ENCODE results near the gene GHSR. TPM values are rescaled to one million over a fixed set of nuclear protein-coding genes. Genes with fewer than 3 reads are reported as not detected.

GHSR gene
- total and polyA plus RNA-seq, 5 donors from 2014 or later, result not detected

DNA sequence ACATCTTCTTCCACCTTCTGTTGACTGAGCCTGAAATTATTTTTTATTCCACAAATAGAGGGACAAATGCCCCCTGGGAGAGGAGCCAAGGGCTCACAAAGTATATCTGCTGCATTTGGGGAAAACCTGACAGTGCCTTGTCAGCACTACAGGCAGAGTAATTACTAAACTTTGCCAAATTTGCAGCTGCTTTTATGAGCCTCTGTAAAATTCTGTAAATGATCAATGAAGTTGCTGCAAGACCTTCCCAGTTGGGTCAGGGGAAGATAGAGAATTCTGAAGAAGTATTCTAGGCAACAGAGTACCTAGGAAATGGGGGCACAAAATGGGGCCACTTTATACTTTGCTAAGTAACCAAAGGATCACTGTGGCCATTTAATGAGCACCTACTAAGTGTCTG is 10.5 kb downstream of the GHSR start:
- peaks cover 0 to 7% of the 10 kb centered on the region in 2 experiments for H3K9me3 ChIP-seq (ENCODE audit: control insufficient read depth in 2 of 2, low read length in 2 of 2)
- Mint-ChIP-seq H3K9me3 (peaks cover 0 to 9% (median 3%) of the 10 kb centered on the region in 7 donors), H3K27me3 (peaks cover 64% of the 10 kb centered on the region), H3K27ac (no peak overlapping the region), H3K4me3 (no peak overlapping the region), H3K36me3 (no peaks in the 10 kb centered on the region), H3K4me1 (no peaks in the 10 kb centered on the region)
- H3K36me3 ChIP-seq (ENCODE audit: control insufficient read depth, insufficient read depth, low read length), result no peaks in the 10 kb centered on the region
- H3K4me3 ChIP-seq (ENCODE audit: low read depth, low read length), result no peak overlapping the region
- H3K4me1 ChIP-seq (ENCODE audit: control insufficient read depth, insufficient read depth, low read length, poor library complexity, severe bottlenecking), result no peaks in the 10 kb centered on the region
- H3K27ac ChIP-seq (ENCODE audit: insufficient read depth, low read length, poor library complexity, severe bottlenecking), result no peak overlapping the region
- ATAC-seq (ENCODE audit: low read depth in 2 of 2), result no peak
- DNase-seq, result no peak
- H3K27me3 ChIP-seq (ENCODE audit: control insufficient read depth, insufficient read depth, low read length), result peaks cover 15% of the 10 kb centered on the region

DNA sequence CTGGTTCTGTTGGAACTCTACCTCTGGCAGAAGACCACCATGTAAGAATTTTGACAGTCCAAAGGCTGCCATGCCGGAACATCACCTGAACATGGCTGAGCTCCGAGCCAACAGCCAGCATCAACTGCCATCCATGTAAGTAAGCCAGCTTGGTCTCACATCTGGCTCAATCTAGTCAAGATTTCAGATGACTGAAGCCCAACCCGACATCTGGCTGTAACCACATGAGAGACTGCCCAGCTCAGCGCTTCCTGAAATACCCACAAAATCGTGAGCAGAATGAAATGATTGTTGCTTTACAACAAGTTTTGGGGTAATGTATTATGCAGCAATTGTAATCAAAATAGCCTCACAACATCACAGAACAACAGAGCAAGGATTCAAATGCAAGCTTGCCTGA is 32.9 kb downstream of the GHSR start:
- no peaks in the 10 kb centered on the region for H3K4me1 ChIP-seq (ENCODE audit: control insufficient read depth, insufficient read depth, low read length, poor library complexity, severe bottlenecking)
- no peaks in the 10 kb centered on the region for H3K36me3 ChIP-seq (ENCODE audit: control insufficient read depth, insufficient read depth, low read length)
- Mint-ChIP-seq H3K27ac (no peak overlapping the region), H3K9me3 (peaks cover 0 to 5% (median 2%) of the 10 kb centered on the region in 7 donors), H3K27me3 (peaks cover 49% of the 10 kb centered on the region), H3K36me3 (no peaks in the 10 kb centered on the region), H3K4me1 (no peaks in the 10 kb centered on the region), H3K4me3 (no peak overlapping the region)
- no peak overlapping the region for H3K27ac ChIP-seq (ENCODE audit: insufficient read depth, low read length, poor library complexity, severe bottlenecking)
- peaks cover 9% of the 10 kb centered on the region for H3K27me3 ChIP-seq (ENCODE audit: control insufficient read depth, insufficient read depth, low read length)
- H3K9me3 ChIP-seq (ENCODE audit: control insufficient read depth in 2 of 2, low read length in 2 of 2), result no peaks in the 10 kb centered on the region
- no peak overlapping the region for H3K4me3 ChIP-seq (ENCODE audit: low read depth, low read length)
- ATAC-seq (ENCODE audit: low read depth in 2 of 2), result no peak
- DNase-seq, result no peak

DNA sequence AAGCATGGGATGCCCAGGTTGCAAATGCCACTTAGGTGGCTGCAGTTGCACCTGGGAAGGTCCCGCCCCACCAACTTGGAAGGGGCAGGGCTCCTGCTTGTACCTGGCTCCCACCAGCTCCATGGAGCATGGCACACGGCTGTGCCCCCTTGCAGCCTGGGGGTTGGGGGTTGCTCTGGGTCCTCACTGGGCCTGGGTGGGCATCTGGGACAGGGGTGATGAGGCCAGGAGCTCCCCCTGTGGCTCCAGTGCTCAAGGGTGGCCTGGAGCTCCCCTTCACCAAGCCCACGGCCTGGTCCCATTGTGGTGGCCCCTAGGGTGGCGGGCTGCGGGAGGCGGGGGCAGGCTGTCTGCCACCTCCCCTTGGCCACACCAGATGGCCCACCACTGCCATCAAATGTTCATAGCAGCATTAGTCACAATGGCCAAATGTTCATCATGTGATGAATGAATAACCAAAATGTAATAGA is 36.7 kb downstream of the GHSR start:
- no peaks in the 10 kb centered on the region for H3K36me3 Mint-ChIP-seq
- H3K27me3 ChIP-seq (ENCODE audit: control insufficient read depth, insufficient read depth, low read length), result peaks cover 5% of the 10 kb centered on the region
- H3K27ac Mint-ChIP-seq, result no peak overlapping the region

DNA sequence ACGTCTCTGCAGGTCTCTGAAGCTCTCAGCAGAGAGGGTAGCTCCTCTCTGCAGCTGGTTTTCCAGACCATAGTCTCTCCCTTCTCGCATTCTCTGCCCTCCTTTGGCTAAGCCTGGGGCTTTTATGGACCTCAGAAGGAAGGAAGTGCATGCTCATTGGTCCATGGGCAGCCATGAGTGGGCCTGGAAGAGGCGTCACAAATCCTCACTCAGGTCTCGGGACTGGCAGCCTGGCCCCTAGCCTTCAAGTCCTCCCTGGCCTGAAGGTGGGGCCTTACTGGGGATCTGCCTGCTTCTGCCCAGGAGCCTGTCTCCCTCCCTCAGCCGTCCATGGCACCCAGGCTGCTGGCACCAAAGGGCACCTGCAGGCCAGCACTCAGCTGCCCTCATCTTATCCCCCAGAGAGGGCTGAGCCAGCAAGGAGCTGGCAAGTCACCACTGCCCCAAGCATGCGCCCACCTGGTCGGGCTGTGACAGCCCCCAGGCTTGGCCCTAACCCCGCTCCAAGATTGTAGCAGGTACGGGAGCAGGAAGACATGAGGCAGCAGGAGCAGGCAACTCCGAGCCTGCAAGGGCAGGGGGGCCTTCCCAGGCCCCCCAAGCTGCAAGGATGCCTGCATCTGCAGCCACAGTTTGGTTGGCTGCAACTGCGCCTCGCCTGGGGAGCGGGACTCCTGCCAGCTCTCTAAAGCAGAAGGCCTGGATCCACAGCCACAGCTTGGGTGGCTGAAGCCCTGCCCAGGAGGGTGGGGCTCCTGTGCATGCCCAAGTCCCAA is 37.4 kb downstream of the GHSR start:
- no peak overlapping the region for H3K27ac Mint-ChIP-seq
- peaks cover 0 to 5% (median 2%) of the 10 kb centered on the region in 7 donors for H3K9me3 Mint-ChIP-seq
- Histone ChIP-seq H3K4me3 (ENCODE audit: low read depth, low read length) (no peak overlapping the region), H3K27me3 (ENCODE audit: control insufficient read depth, insufficient read depth, low read length) (peaks cover 6% of the 10 kb centered on the region), H3K27ac (ENCODE audit: insufficient read depth, low read length, poor library complexity, severe bottlenecking) (no peak overlapping the region), H3K4me1 (ENCODE audit: control insufficient read depth, insufficient read depth, low read length, poor library complexity, severe bottlenecking) (no peaks in the 10 kb centered on the region), H3K36me3 (ENCODE audit: control insufficient read depth, insufficient read depth, low read length) (no peaks in the 10 kb centered on the region), H3K9me3 (ENCODE audit: control insufficient read depth in 2 of 2, low read length in 2 of 2) (no peaks in the 10 kb centered on the region)
- no peaks in the 10 kb centered on the region for H3K4me1 Mint-ChIP-seq
- no peak overlapping the region for H3K4me3 Mint-ChIP-seq
- ATAC-seq (ENCODE audit: low read depth in 2 of 2) (no peak), DNase-seq (no peak)
- H3K27me3 Mint-ChIP-seq, result peaks cover 28% of the 10 kb centered on the region
- no peaks in the 10 kb centered on the region for H3K36me3 Mint-ChIP-seq

More for the DNA sequence above, 36.7 kb downstream of the GHSR start:
- DNase-seq (no peak), ATAC-seq (ENCODE audit: low read depth in 2 of 2) (no peak)
- no peaks in the 10 kb centered on the region for H3K4me1 Mint-ChIP-seq
- Histone ChIP-seq H3K27ac (ENCODE audit: insufficient read depth, low read length, poor library complexity, severe bottlenecking) (no peak overlapping the region), H3K36me3 (ENCODE audit: control insufficient read depth, insufficient read depth, low read length) (no peaks in the 10 kb centered on the region), H3K4me1 (ENCODE audit: control insufficient read depth, insufficient read depth, low read length, poor library complexity, severe bottlenecking) (no peaks in the 10 kb centered on the region), H3K9me3 (ENCODE audit: control insufficient read depth in 2 of 2, low read length in 2 of 2) (no peaks in the 10 kb centered on the region), H3K4me3 (ENCODE audit: low read depth, low read length) (no peak overlapping the region)
- H3K27me3 Mint-ChIP-seq, result peaks cover 32% of the 10 kb centered on the region
- peaks cover 0 to 5% (median 2%) of the 10 kb centered on the region in 7 donors for H3K9me3 Mint-ChIP-seq
- H3K4me3 Mint-ChIP-seq, result no peak overlapping the region

DNA sequence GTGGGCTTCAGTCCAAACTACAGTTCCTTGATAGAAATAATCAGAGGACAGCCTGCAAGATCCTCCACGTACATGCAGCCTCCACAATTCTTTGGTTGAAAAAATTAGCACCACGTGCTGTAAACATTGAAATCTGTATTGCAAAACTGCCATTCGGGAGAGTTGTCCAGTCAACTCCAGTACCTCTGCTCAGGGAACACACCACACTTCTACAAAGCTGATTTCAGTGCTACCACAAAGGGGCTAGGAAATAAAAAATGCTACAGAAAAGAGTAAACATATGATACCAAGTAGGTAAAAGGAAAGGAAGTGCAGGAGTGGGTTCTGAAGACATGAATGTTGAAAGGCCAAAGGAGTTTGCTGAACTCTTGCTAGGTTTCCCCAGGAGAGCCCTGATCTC is 40.4 kb downstream of the GHSR start:
- ATAC-seq (ENCODE audit: low read depth in 2 of 2) (no peak), DNase-seq (no peak)
- no peak overlapping the region for H3K27ac Mint-ChIP-seq
- no peak overlapping the region for H3K4me3 Mint-ChIP-seq
- H3K4me1 Mint-ChIP-seq, result no peaks in the 10 kb centered on the region
- H3K9me3 Mint-ChIP-seq, result peaks cover 0 to 6% (median 0%) of the 10 kb centered on the region in 7 donors
- no peaks in the 10 kb centered on the region for H3K36me3 Mint-ChIP-seq
- H3K27ac ChIP-seq (ENCODE audit: insufficient read depth, low read length, poor library complexity, severe bottlenecking), result no peak overlapping the region
- no peaks in the 10 kb centered on the region for H3K9me3 ChIP-seq (ENCODE audit: control insufficient read depth in 2 of 2, low read length in 2 of 2)
- no peaks in the 10 kb centered on the region for H3K4me1 ChIP-seq (ENCODE audit: control insufficient read depth, insufficient read depth, low read length, poor library complexity, severe bottlenecking)
- no peak overlapping the region for H3K4me3 ChIP-seq (ENCODE audit: low read depth, low read length)
- peaks cover 3% of the 10 kb centered on the region for H3K27me3 ChIP-seq (ENCODE audit: control insufficient read depth, insufficient read depth, low read length)
- peaks cover 10% of the 10 kb centered on the region for H3K27me3 Mint-ChIP-seq
- no peaks in the 10 kb centered on the region for H3K36me3 ChIP-seq (ENCODE audit: control insufficient read depth, insufficient read depth, low read length)

DNA sequence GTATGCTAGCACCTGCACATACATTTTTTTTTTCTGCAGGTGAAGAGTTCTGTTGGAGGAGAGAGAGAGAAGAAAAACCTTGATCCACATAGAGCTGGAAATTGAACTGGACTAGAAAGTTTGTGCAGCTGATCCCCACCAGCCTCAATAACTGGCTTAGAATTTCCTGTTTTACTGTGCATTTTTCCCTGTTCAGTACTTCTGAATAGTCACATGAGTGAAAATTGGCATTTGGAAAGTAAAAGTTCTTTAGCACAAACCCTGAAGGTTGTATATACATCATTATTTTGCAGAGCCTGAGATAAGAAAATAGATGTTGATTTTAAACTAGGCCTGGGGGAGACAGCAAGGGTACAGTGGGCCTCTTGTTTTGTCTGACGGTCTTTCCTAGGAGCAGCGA is 42.3 kb downstream of the GHSR start:
- H3K4me1 ChIP-seq (ENCODE audit: control insufficient read depth, insufficient read depth, low read length, poor library complexity, severe bottlenecking), result no peaks in the 10 kb centered on the region
- no peak overlapping the region for H3K27ac ChIP-seq (ENCODE audit: insufficient read depth, low read length, poor library complexity, severe bottlenecking)
- Mint-ChIP-seq H3K4me1 (no peaks in the 10 kb centered on the region), H3K9me3 (peaks cover 0 to 14% (median 3%) of the 10 kb centered on the region in 7 donors), H3K4me3 (no peak overlapping the region), H3K27ac (no peak overlapping the region), H3K27me3 (peaks cover 4% of the 10 kb centered on the region), H3K36me3 (peaks cover 14% of the 10 kb centered on the region)
- no peak for DNase-seq
- no peaks in the 10 kb centered on the region for H3K9me3 ChIP-seq (ENCODE audit: control insufficient read depth in 2 of 2, low read length in 2 of 2)
- no peak overlapping the region for H3K4me3 ChIP-seq (ENCODE audit: low read depth, low read length)
- H3K36me3 ChIP-seq (ENCODE audit: control insufficient read depth, insufficient read depth, low read length), result no peaks in the 10 kb centered on the region
- ATAC-seq (ENCODE audit: low read depth in 2 of 2), result no peak
- peaks cover 3% of the 10 kb centered on the region for H3K27me3 ChIP-seq (ENCODE audit: control insufficient read depth, insufficient read depth, low read length)

DNA sequence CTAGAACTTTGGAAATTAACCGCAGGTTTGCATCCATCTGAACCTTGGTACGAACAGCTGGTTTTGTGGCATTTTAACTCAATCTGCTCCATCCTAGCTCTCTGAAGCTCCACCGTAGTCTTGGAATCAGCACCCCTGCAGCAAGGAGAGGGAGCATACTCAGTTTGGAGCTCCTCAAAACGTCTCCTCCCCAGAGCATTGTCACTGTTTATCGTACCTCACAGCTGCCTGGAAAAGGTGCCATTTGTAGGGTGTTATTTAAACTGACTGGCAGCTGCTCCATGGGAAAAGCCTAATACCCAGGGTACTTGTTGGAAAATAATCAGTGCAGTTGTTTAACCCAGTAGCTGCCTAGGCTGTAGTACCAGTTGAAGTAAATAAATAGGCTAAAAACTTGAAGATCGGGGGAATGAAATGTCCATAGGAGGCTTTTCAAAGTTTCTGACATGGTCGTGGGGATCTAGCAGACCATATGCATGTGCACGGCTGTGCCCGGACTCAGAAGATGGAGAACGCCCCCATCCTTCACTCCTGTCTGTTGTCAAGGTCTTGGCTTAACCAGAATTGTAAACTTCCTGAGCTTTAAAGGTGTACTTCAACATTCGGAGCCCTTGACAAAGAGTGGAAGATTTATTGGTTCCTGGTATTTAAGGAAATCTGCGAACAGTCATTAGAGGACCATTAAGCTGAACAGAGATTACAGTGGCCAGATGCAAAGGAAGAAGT is 43.9 kb downstream of the GHSR start:
- Mint-ChIP-seq H3K36me3 (peaks cover 14% of the 10 kb centered on the region), H3K27ac (no peak overlapping the region), H3K27me3 (no peaks in the 10 kb centered on the region), H3K4me1 (no peaks in the 10 kb centered on the region), H3K9me3 (peaks cover 0 to 14% (median 3%) of the 10 kb centered on the region in 7 donors), H3K4me3 (no peak overlapping the region)
- Histone ChIP-seq H3K36me3 (ENCODE audit: control insufficient read depth, insufficient read depth, low read length) (no peaks in the 10 kb centered on the region), H3K4me3 (ENCODE audit: low read depth, low read length) (no peak overlapping the region), H3K4me1 (ENCODE audit: control insufficient read depth, insufficient read depth, low read length, poor library complexity, severe bottlenecking) (no peaks in the 10 kb centered on the region), H3K27ac (ENCODE audit: insufficient read depth, low read length, poor library complexity, severe bottlenecking) (no peak overlapping the region), H3K9me3 (ENCODE audit: control insufficient read depth in 2 of 2, low read length in 2 of 2) (no peaks in the 10 kb centered on the region), H3K27me3 (ENCODE audit: control insufficient read depth, insufficient read depth, low read length) (peaks cover 3% of the 10 kb centered on the region)
- ATAC-seq (ENCODE audit: low read depth in 2 of 2) (no peak), DNase-seq (no peak)

Data from CD4-positive, CD25-positive, alpha-beta regulatory T cell (primary cell).